H1 (cell line): ENCODE measurements around the gene ZNF441. TPM values are rescaled to one million over a fixed set of nuclear protein-coding genes. Genes with fewer than 3 reads are reported as not detected.

Experiments
- CTCF ChIA-PET: fragments of 300-600 bp; sonication (Branson Sonifier 250); formaldehyde crosslinking; loops from one replicate; lab custom pipeline; 2021; ENCODE audit not compliant: partially characterized antibody; lab: Charles Lee
- POLR2A ChIA-PET: fragments of 300-600 bp; sonication (Branson Sonifier 250); formaldehyde crosslinking; loops from one replicate; lab custom pipeline; 2021; ENCODE audit warnings: inconsistent platforms; ENCODE audit not compliant: partially characterized antibody; lab: Charles Lee
- DNase-seq, 2 experiments: peaks; one replicate each; pipeline versions ENCODE4 v3.0.0 to v3.0.0-alpha.2; 2010 to 2022; ENCODE audit warnings: low spot score in 2 of 2, low read depth in 1 of 2, mixed read lengths in 1 of 2
- FAIRE-seq: peaks from 2 replicates; lab custom pipeline; 2011; peaks lifted over from hg19 to GRCh38; lab: Jason Lieb, UNC
- H2AFZ ChIP-seq: 2 replicates; pipeline ENCODE4 v1.8.1; 2012; ENCODE audit warnings: low read length, inconsistent platforms
- H2AK5ac ChIP-seq: 2 replicates; pipeline ENCODE4 v1.6.1; 2013; ENCODE audit warnings: low read depth, low read length
- H2BK120ac ChIP-seq: replicated peaks from 2 replicates; pipeline ENCODE3; 2013; ENCODE audit warnings: low read depth, low read length, inconsistent platforms
- H2BK12ac ChIP-seq: 2 replicates; pipeline ENCODE4 v1.6.1; 2013; ENCODE audit warnings: low read depth, low read length
- H2BK15ac ChIP-seq: 2 replicates; pipeline ENCODE4 v1.6.1; 2013; ENCODE audit warnings: low read length
- H2BK20ac ChIP-seq: 2 replicates; pipeline ENCODE4 v1.6.1; 2013; ENCODE audit warnings: low read length
- H2BK5ac ChIP-seq: 2 replicates; pipeline ENCODE4 v1.6.1; 2013; ENCODE audit warnings: low read depth, low read length
- H3K14ac ChIP-seq: 2 replicates; pipeline ENCODE4 v1.6.1; 2013; ENCODE audit warnings: inconsistent platforms; ENCODE audit not compliant: insufficient read length
- H3K18ac ChIP-seq: 2 replicates; pipeline ENCODE4 v1.6.1; 2013; ENCODE audit warnings: low read length; ENCODE audit errors: extremely low read depth
- H3K23ac ChIP-seq: 2 replicates; pipeline ENCODE4 v1.6.1; 2013; ENCODE audit warnings: inconsistent platforms; ENCODE audit not compliant: insufficient read length
- H3K23me2 ChIP-seq: 2 replicates; pipeline ENCODE4 v1.6.1; 2013; ENCODE audit warnings: low read depth, low read length
- H3K27ac ChIP-seq: 2 replicates; pipeline ENCODE4 v1.6.1; 2011; ENCODE audit warnings: low read depth, low read length, inconsistent platforms
- H3K27me3 ChIP-seq, 4 experiments: replicated peaks in 1 of 4; 1 replicate in 1 of 4; 2 replicates in 3 of 4; pipeline versions ENCODE4 v1.6.1 to v1.8.1; 2011 to 2013; ENCODE audit warnings: low read length in 3 of 4, mild to moderate bottlenecking in 3 of 4, inconsistent platforms in 2 of 4, mixed read lengths in 2 of 4, moderate library complexity in 1 of 4; ENCODE audit not compliant: control insufficient read depth in 3 of 4, insufficient read depth in 3 of 4; ENCODE audit errors: extremely low read depth in 1 of 4
- H3K36me3 ChIP-seq, 4 experiments: 2 replicates each; pipeline versions ENCODE4 v1.6.1 to v1.8.1; 2011 to 2013; ENCODE audit warnings: mild to moderate bottlenecking in 4 of 4, low read length in 3 of 4, moderate library complexity in 2 of 4, control low read depth in 1 of 4, inconsistent platforms in 1 of 4; ENCODE audit not compliant: insufficient read depth in 4 of 4, control insufficient read depth in 2 of 4
- H3K4ac ChIP-seq: replicated peaks from 2 replicates; pipeline ENCODE3; 2013; ENCODE audit warnings: low read length, low read depth, mixed read lengths, inconsistent platforms; ENCODE audit not compliant: insufficient read length
- H3K4me1 ChIP-seq, 4 experiments: replicated peaks in 1 of 4; 1 replicate in 1 of 4; 2 replicates in 3 of 4; pipeline versions ENCODE4 v1.6.1 to v1.8.1; 2011 to 2013; ENCODE audit warnings: low read length in 3 of 4, inconsistent platforms in 2 of 4, mixed read lengths in 1 of 4; ENCODE audit not compliant: insufficient read depth in 4 of 4, control insufficient read depth in 3 of 4
- H3K4me2 ChIP-seq, 2 experiments: 2 replicates each; pipeline versions ENCODE4 v1.6.1 to v1.8.1; 2011 to 2013; ENCODE audit warnings: low read depth in 2 of 2, low read length in 2 of 2, control low read depth in 1 of 2, inconsistent platforms in 1 of 2, mild to moderate bottlenecking in 1 of 2; ENCODE audit not compliant: insufficient read depth in 1 of 2
- H3K4me3 ChIP-seq, 4 experiments: fragments of 200-600, 300-600 bp in 1 of 4; sonication (generic), shearing (Covaris generic), sonication (Bioruptor Twin) in 1 of 4; 2 replicates each; pipeline versions ENCODE4 v1.5.1 to v1.8.1; 2011 to 2016; ENCODE audit warnings: low read length in 4 of 4, low read depth in 3 of 4, control low read depth in 2 of 4, inconsistent platforms in 2 of 4, mild to moderate bottlenecking in 2 of 4, mixed read lengths in 1 of 4, moderate library complexity in 1 of 4; ENCODE audit not compliant: insufficient read depth in 2 of 4; ENCODE audit errors: extremely low read depth in 1 of 4
- H3K56ac ChIP-seq: replicated peaks from 2 replicates; pipeline ENCODE3; 2013; ENCODE audit warnings: low read depth, mild to moderate bottlenecking, mixed read lengths, low read length, inconsistent platforms; ENCODE audit not compliant: insufficient read length
- H3K79me1 ChIP-seq: 2 replicates; pipeline ENCODE4 v1.6.1; 2013; ENCODE audit warnings: low read depth, low read length, control low read depth
- H3K79me2 ChIP-seq, 2 experiments: 2 replicates each; pipeline versions ENCODE4 v1.6.1 to v1.8.1; 2012 to 2013; ENCODE audit warnings: low read length in 2 of 2, mild to moderate bottlenecking in 2 of 2, inconsistent platforms in 1 of 2; ENCODE audit not compliant: insufficient read depth in 2 of 2, control insufficient read depth in 1 of 2
- H3K9ac ChIP-seq, 4 experiments: replicated peaks in 1 of 4; 1 replicate in 1 of 4; 2 replicates in 3 of 4; pipeline versions ENCODE4 v1.6.1 to v1.8.1; 2011 to 2013; ENCODE audit warnings: low read depth in 3 of 4, low read length in 3 of 4, control low read depth in 2 of 4, mild to moderate bottlenecking in 2 of 4, moderate library complexity in 2 of 4, inconsistent platforms in 1 of 4; ENCODE audit errors: extremely low read depth in 1 of 4
- H3K9me3 ChIP-seq, 2 experiments: 2 replicates each; pipeline versions ENCODE4 v1.6.1 to v1.8.1; 2012 to 2013; ENCODE audit warnings: mild to moderate bottlenecking in 2 of 2, moderate library complexity in 2 of 2, control low read depth in 1 of 2, inconsistent platforms in 1 of 2, low read depth in 1 of 2, low read length in 1 of 2, mixed read lengths in 1 of 2; ENCODE audit not compliant: insufficient read depth in 2 of 2
- H4K20me1 ChIP-seq, 2 experiments: replicated peaks in 1 of 2; 2 replicates each; pipeline versions ENCODE3 to v1.8.1; 2011 to 2013; ENCODE audit warnings: inconsistent platforms in 2 of 2, low read length in 2 of 2, mild to moderate bottlenecking in 1 of 2; ENCODE audit not compliant: insufficient read depth in 2 of 2, control insufficient read depth in 1 of 2
- H4K5ac ChIP-seq: 2 replicates; pipeline ENCODE4 v1.6.1; 2013; ENCODE audit warnings: low read length, low read depth, mixed read lengths, inconsistent platforms; ENCODE audit not compliant: insufficient read length
- H4K8ac ChIP-seq: 2 replicates; pipeline ENCODE4 v1.8.0; 2013; ENCODE audit warnings: mild to moderate bottlenecking, moderate library complexity, low read length, inconsistent platforms; ENCODE audit not compliant: insufficient read depth; ENCODE audit errors: extremely low read depth
- H4K91ac ChIP-seq: replicated peaks from 2 replicates; pipeline ENCODE3; 2013; ENCODE audit warnings: low read length, mixed read lengths, inconsistent platforms; ENCODE audit not compliant: insufficient read length
- BCL11A ChIP-seq, 2 experiments: IDR thresholded peaks; one replicate each; pipeline ENCODE4 v1.6.1; 2011; ENCODE audit warnings: low read depth in 2 of 2, low read length in 2 of 2, mild to moderate bottlenecking in 2 of 2
- CHD1 ChIP-seq: IDR thresholded peaks from 2 replicates; pipeline ENCODE4 v1.6.1; 2012; ENCODE audit warnings: low read depth, low read length, improper control_type of control experiment
- CREB1 ChIP-seq: IDR thresholded peaks from 2 replicates; pipeline ENCODE4 v1.6.1; 2012; ENCODE audit warnings: inconsistent platforms
- EGR1 ChIP-seq: IDR thresholded peaks from 2 replicates; pipeline ENCODE4 v1.6.1; 2011; ENCODE audit warnings: low read depth, low read length, borderline replicate concordance
- HDAC2 ChIP-seq, 2 experiments: fragments of 300-600 bp in 1 of 2; sonication (generic) in 1 of 2; IDR thresholded peaks; 2 replicates each; pipeline ENCODE4 v1.6.1; 2011 to 2012; ENCODE audit warnings: low read depth in 2 of 2, low read length in 2 of 2, mild to moderate bottlenecking in 2 of 2, moderate library complexity in 2 of 2, borderline replicate concordance in 1 of 2, inconsistent platforms in 1 of 2
- KDM1A ChIP-seq: fragments of 200-600, 300-600 bp; sonication (generic); IDR thresholded peaks from 2 replicates; pipeline ENCODE4 v1.7.1; 2016; ENCODE audit warnings: mild to moderate bottlenecking, low read length, borderline replicate concordance
- MAFK ChIP-seq: IDR thresholded peaks from 2 replicates; pipeline ENCODE4 v1.6.1; 2012; ENCODE audit warnings: low read depth, mild to moderate bottlenecking, improper control_type of control experiment, low read length
- NRF1 ChIP-seq: IDR thresholded peaks from 2 replicates; pipeline ENCODE4 v1.6.1; 2011; ENCODE audit warnings: mild to moderate bottlenecking, low read depth, low read length, improper control_type of control experiment
- POLR2AphosphoS5 ChIP-seq: IDR thresholded peaks from 2 replicates; pipeline ENCODE4 v1.6.1; 2011; ENCODE audit warnings: low read depth, low read length
- RFX5 ChIP-seq: IDR thresholded peaks from 2 replicates; pipeline ENCODE4 v1.6.1; 2011; ENCODE audit warnings: low read depth, low read length, improper control_type of control experiment, borderline replicate concordance
- SIRT6 ChIP-seq: IDR thresholded peaks from one replicate; pipeline ENCODE4 v1.7.1; 2012; ENCODE audit warnings: low read length, inconsistent platforms
- SRF ChIP-seq: IDR thresholded peaks from 2 replicates; pipeline ENCODE4 v1.6.1; 2011; ENCODE audit warnings: mild to moderate bottlenecking, low read depth, low read length, moderate library complexity
- TEAD4 ChIP-seq: IDR thresholded peaks from 2 replicates; pipeline ENCODE4 v1.6.1; 2012; ENCODE audit warnings: low read depth, low read length, inconsistent platforms, mixed read lengths
- polyA plus RNA-seq, 7 experiments: library from polyadenylated mRNA; depleted of rRNA in 3 of 7; stranded (reverse) in 5 of 7; unstranded in 2 of 7; fragments of >200 nt in 5 of 7; fragments of 200-250 nt in 2 of 7; gene quantifications; 1 replicate in 5 of 7; 2 replicates in 1 of 7; 4 replicates in 1 of 7; pipeline versions ENCODE4 v1.2.1 to v1.2.3, GENCODE V29; 2011 to 2013; ENCODE audit warnings: missing spikeins in 2 of 7, mixed read lengths in 2 of 7
- total RNA-seq: library from RNA; stranded (reverse); fragmentation: NEBNext Ultra II Directional; extraction: Animal tissue kit (Norgen Biotek cat#: 25700); gene quantifications from 2 replicates; pipeline ENCODE4 v1.2.1, GENCODE V29; 2021
- TF ChIP-seq, protein P1 (sequence below): IDR thresholded peaks from 2 replicates; pipeline ENCODE4 v1.6.1; 2011; ENCODE audit warnings: low read depth, mild to moderate bottlenecking, low read length; ENCODE audit not compliant: insufficient read depth

ZNF441 gene
- total and polyA plus RNA-seq, 2 of the 8 experiments (the other 6 are each of a cell fraction or from before 2014, with no cell fraction given): 0.09 to 0.48 TPM

DNA sequence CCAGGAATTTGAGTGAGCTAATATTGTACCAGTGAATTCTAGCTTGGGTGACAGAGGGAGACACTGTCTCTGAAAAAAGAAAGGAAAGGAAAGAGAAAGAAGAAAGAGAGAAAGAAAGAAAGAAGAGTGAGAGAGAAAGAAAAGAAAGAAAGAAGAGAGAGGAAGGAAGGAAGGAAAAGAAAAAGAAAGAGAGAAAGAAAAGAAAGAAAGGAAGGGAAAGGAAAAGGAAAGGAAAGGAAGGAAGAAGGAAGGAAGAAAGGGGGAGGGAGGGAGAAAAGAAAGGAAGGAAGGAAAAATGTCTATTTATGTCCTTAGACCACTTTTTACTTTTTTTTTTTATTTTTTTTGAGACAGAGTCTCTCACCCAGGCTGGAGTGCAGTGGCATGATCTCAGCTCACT, 26.1 kb downstream of the ZNF441 start:
- no peak overlapping the region for H3K18ac ChIP-seq
- no peak overlapping the region for H3K23ac ChIP-seq
- H2BK120ac ChIP-seq: no peak overlapping the region
- H3K4me2 ChIP-seq: no peak overlapping the region
- FAIRE-seq (no peak), DNase-seq (no peak)
- H2BK12ac ChIP-seq: no peak overlapping the region
- no peak overlapping the region for H2AK5ac ChIP-seq
- H3K4ac ChIP-seq: no peak overlapping the region
- H2BK5ac ChIP-seq: no peak overlapping the region
- H2BK20ac ChIP-seq: no peak overlapping the region
- no peaks in the 10 kb centered on the region for H3K79me1 ChIP-seq
- peaks cover 0 to 7% (median 3%) of the 10 kb centered on the region in 4 experiments; a peak in 5 of 7 replicates for H3K4me1 ChIP-seq
- CTCF ChIA-PET: interaction anchor here (1.1 to 1.4 kb wide), 2 partner anchors 15 to 18 kb away, joined by 3 to 4 read pairs; no protein-coding TSS in a partner anchor
- no peak overlapping the region for H3K4me3 ChIP-seq
- H3K14ac ChIP-seq: no peak overlapping the region
- no peak overlapping the region for H4K91ac ChIP-seq
- no peaks in the 10 kb centered on the region for H3K79me2 ChIP-seq
- POLR2A ChIA-PET: interaction anchor here (0.6 kb wide), 1 partner anchor 97 kb away, joined by 4 read pairs; no protein-coding TSS in a partner anchor
- no peak overlapping the region for H3K9ac ChIP-seq
- H3K27me3 ChIP-seq: no peaks in the 10 kb centered on the region; a peak in 2 of 7 replicates
- no peak overlapping the region for H4K5ac ChIP-seq
- H3K9me3 ChIP-seq: 0 out of 4 replicates have a peak, but pooled peaks cover 0 to 2% of the 10 kb centered on the region in 2 experiments
- H3K36me3 ChIP-seq: no peaks in the 10 kb centered on the region
- no peak overlapping the region for H4K8ac ChIP-seq
- H3K23me2 ChIP-seq: peaks cover under 1% of the 10 kb centered on the region; the same call in 1 of the 2 replicates
- H3K56ac ChIP-seq: no peak overlapping the region
- H2AFZ ChIP-seq: no peak overlapping the region
- H2BK15ac ChIP-seq: no peak overlapping the region
- H3K27ac ChIP-seq: no peak overlapping the region
- H4K20me1 ChIP-seq: no peaks in the 10 kb centered on the region
- TF ChIP-seq MAFK (no peak), RFX5 (no peak), TEAD4 (no peak), BCL11A (IDR thresholded peaks at IDR 0.05; ENCODE audit: low read depth in 2 of 2, low read length in 2 of 2) (no peak), SIRT6 (no peak), POLR2AphosphoS5 (no peak), CREB1 (no peak), SRF (no peak), KDM1A (no peak), CHD1 (no peak), EGR1 (no peak), NRF1 (no peak), HDAC2 (IDR thresholded peaks at IDR 0.05; ENCODE audit: borderline replicate concordance in 1 of 2, low read depth in 2 of 2, low read length in 2 of 2) (no peak)
- TF ChIP-seq, protein P1, sequence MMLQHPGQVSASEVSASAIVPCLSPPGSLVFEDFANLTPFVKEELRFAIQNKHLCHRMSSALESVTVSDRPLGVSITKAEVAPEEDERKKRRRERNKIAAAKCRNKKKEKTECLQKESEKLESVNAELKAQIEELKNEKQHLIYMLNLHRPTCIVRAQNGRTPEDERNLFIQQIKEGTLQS: no peak
